H9 (cell line): ENCODE results near the gene RNASEL. TPM values are rescaled to one million over a fixed set of nuclear protein-coding genes. Genes with fewer than 3 reads are reported as not detected.

Source experiments
- DNase-seq: peaks from one replicate; pipeline ENCODE4 v3.0.0-alpha.2; 2017
- H2AFZ ChIP-seq: one replicate; pipeline ENCODE4 v1.6.1; 2013; ENCODE audit warnings: mild to moderate bottlenecking, low read length, control low read depth, moderate library complexity
- H2AK5ac ChIP-seq: 2 replicates; pipeline ENCODE4 v1.6.1; 2013; ENCODE audit warnings: low read length, control low read depth, mixed read lengths; ENCODE audit not compliant: insufficient read length
- H2BK120ac ChIP-seq: one replicate; pipeline ENCODE4 v1.6.1; 2013; ENCODE audit warnings: low read depth, mild to moderate bottlenecking, low read length, control low read depth, inconsistent platforms; ENCODE audit not compliant: poor library complexity, severe bottlenecking
- H2BK12ac ChIP-seq: 2 replicates; pipeline ENCODE4 v1.6.1; 2013; ENCODE audit warnings: low read length, control low read depth, mixed read lengths, low read depth; ENCODE audit not compliant: insufficient read length
- H2BK15ac ChIP-seq: 2 replicates; pipeline ENCODE4 v1.6.1; 2013; ENCODE audit warnings: low read depth, low read length, control low read depth
- H2BK20ac ChIP-seq: one replicate; pipeline ENCODE4 v1.6.1; 2013; ENCODE audit warnings: low read depth, mild to moderate bottlenecking, low read length, control low read depth, inconsistent platforms; ENCODE audit not compliant: poor library complexity, severe bottlenecking
- H2BK5ac ChIP-seq: 2 replicates; pipeline ENCODE4 v1.6.1; 2013; ENCODE audit warnings: low read length, control low read depth, mixed read lengths; ENCODE audit not compliant: insufficient read length
- H3K14ac ChIP-seq: 2 replicates; pipeline ENCODE4 v1.6.1; 2013; ENCODE audit warnings: low read length, control low read depth; ENCODE audit not compliant: insufficient read depth
- H3K18ac ChIP-seq: 2 replicates; pipeline ENCODE4 v1.6.1; 2013; ENCODE audit warnings: low read depth, mild to moderate bottlenecking, mixed read lengths, low read length, control low read depth; ENCODE audit not compliant: insufficient read length
- H3K23ac ChIP-seq: 2 replicates; pipeline ENCODE4 v1.6.1; 2013; ENCODE audit warnings: low read length, control low read depth, mixed read lengths, low read depth; ENCODE audit not compliant: insufficient read length
- H3K23me2 ChIP-seq: 2 replicates; pipeline ENCODE4 v1.6.1; 2013; ENCODE audit warnings: low read depth, mild to moderate bottlenecking, mixed read lengths, low read length, control low read depth; ENCODE audit not compliant: insufficient read length, poor library complexity, severe bottlenecking
- H3K27ac ChIP-seq: 2 replicates; pipeline ENCODE4 v1.5.1; 2013; ENCODE audit warnings: low read length, control low read depth, mixed read lengths, low read depth; ENCODE audit not compliant: insufficient read length
- H3K27me3 ChIP-seq: 2 replicates; pipeline ENCODE4 v1.6.1; 2013; ENCODE audit warnings: low read length, control low read depth, inconsistent platforms; ENCODE audit not compliant: insufficient read depth
- H3K4ac ChIP-seq: 2 replicates; pipeline ENCODE4 v1.6.1; 2013; ENCODE audit warnings: low read depth, mild to moderate bottlenecking, control low read depth, inconsistent platforms, low read length, moderate library complexity
- H3K4me1 ChIP-seq: 2 replicates; pipeline ENCODE4 v1.6.1; 2013; ENCODE audit warnings: low read length, control low read depth, inconsistent platforms; ENCODE audit not compliant: insufficient read depth
- H3K4me2 ChIP-seq: 2 replicates; pipeline ENCODE4 v1.6.1; 2013; ENCODE audit warnings: low read length, control low read depth, mixed read lengths; ENCODE audit not compliant: insufficient read length, insufficient read depth
- H3K56ac ChIP-seq: 2 replicates; pipeline ENCODE4 v1.6.1; 2013; ENCODE audit warnings: low read depth, mild to moderate bottlenecking, mixed read lengths, low read length, control low read depth; ENCODE audit not compliant: insufficient read length
- H3K79me1 ChIP-seq: 2 replicates; pipeline ENCODE4 v1.6.1; 2013; ENCODE audit warnings: low read depth, mild to moderate bottlenecking, moderate library complexity, low read length, control low read depth, inconsistent platforms; ENCODE audit not compliant: insufficient read depth, poor library complexity, severe bottlenecking
- H3K79me2 ChIP-seq: 2 replicates; pipeline ENCODE4 v1.6.1; 2013; ENCODE audit warnings: low read length, control low read depth, inconsistent platforms; ENCODE audit not compliant: insufficient read depth
- H3K9ac ChIP-seq: 2 replicates; pipeline ENCODE4 v1.6.1; 2013; ENCODE audit warnings: low read length, control low read depth, mixed read lengths; ENCODE audit not compliant: insufficient read length; ENCODE audit errors: extremely low read depth
- H3K9me3 ChIP-seq: one replicate; pipeline ENCODE4 v1.6.1; 2013; ENCODE audit warnings: low read depth, low read length, inconsistent platforms; ENCODE audit not compliant: control insufficient read depth
- H3T11ph ChIP-seq: one replicate; pipeline ENCODE4 v1.6.1; 2013; ENCODE audit warnings: mild to moderate bottlenecking, low read length, control low read depth, inconsistent platforms
- H4K20me1 ChIP-seq: one replicate; pipeline ENCODE4 v1.6.1; 2013; ENCODE audit not compliant: control insufficient read depth, insufficient read length, insufficient read depth
- H4K5ac ChIP-seq: 2 replicates; pipeline ENCODE4 v1.6.1; 2013; ENCODE audit warnings: low read depth, mild to moderate bottlenecking, mixed read lengths, low read length, control low read depth; ENCODE audit not compliant: insufficient read length
- H4K8ac ChIP-seq: replicated peaks from 2 replicates; pipeline ENCODE4 v1.6.1; 2013; ENCODE audit warnings: low read length, control low read depth, mixed read lengths, low read depth; ENCODE audit not compliant: insufficient read length
- H4K91ac ChIP-seq: 2 replicates; pipeline ENCODE4 v1.6.1; 2013; ENCODE audit warnings: low read depth, mild to moderate bottlenecking, moderate library complexity, mixed read lengths, low read length, control low read depth; ENCODE audit not compliant: insufficient read length
- H3K27ac Mint-ChIP-seq, 3 experiments: 2 replicates in 2 of 3; 3 replicates in 1 of 3; pipeline ENCODE4 v1.8.0; 2020 to 2021; ENCODE audit warnings: mixed read lengths in 3 of 3, mild to moderate bottlenecking in 1 of 3, moderate library complexity in 1 of 3
- H3K27me3 Mint-ChIP-seq: 2 replicates; pipeline ENCODE4 v1.8.0; 2021; ENCODE audit warnings: low read depth, mild to moderate bottlenecking, moderate library complexity, mixed read lengths
- H3K36me3 Mint-ChIP-seq, 3 experiments: 2 replicates in 2 of 3; 3 replicates in 1 of 3; pipeline ENCODE4 v1.8.0; 2020 to 2021; ENCODE audit warnings: low read depth in 3 of 3, mixed read lengths in 3 of 3; ENCODE audit not compliant: insufficient read depth in 1 of 3
- H3K4me1 Mint-ChIP-seq, 2 experiments: 2 replicates each; pipeline ENCODE4 v1.8.0; 2020; ENCODE audit warnings: mixed read lengths in 2 of 2
- H3K4me3 Mint-ChIP-seq, 2 experiments: 2 replicates in 1 of 2; 3 replicates in 1 of 2; pipeline ENCODE4 v1.8.0; 2020 to 2021; ENCODE audit warnings: mild to moderate bottlenecking in 2 of 2, mixed read lengths in 2 of 2, moderate library complexity in 1 of 2
- H3K9me3 Mint-ChIP-seq, 2 experiments: 2 replicates in 1 of 2; 3 replicates in 1 of 2; pipeline ENCODE4 v1.8.0; 2020; ENCODE audit warnings: mild to moderate bottlenecking in 2 of 2, mixed read lengths in 2 of 2, moderate library complexity in 1 of 2
- WGBS: extraction: QIAGEN DNeasy Blood & Tissue Kit; methylation state at CpG from one replicate; pipeline ENCODE4 v1.1.7; 2013; ENCODE audit warnings: missing lambda C conversion rate, low lambda C conversion rate, mixed read lengths; ENCODE audit not compliant: insufficient read length; ENCODE audit errors: extremely low coverage; 5-methylcytosine and 5-hydroxymethylcytosine counted together
- total RNA-seq: library from RNA; stranded (reverse); gene quantifications from 2 replicates; pipeline ENCODE4 v1.2.1, GENCODE V29; 2021
- TF ChIP-seq, protein P1 (sequence below): fragments of 200-600 bp; sonication (generic); conservative IDR thresholded peaks from 3 replicates; pipeline ENCODE4 v1.8.0; 2021; ENCODE audit warnings: antibody characterized with exemption, mild to moderate bottlenecking

The RNASEL gene
- total RNA-seq, 1 experiment from 2014 or later, result 0.63 TPM

DNA sequence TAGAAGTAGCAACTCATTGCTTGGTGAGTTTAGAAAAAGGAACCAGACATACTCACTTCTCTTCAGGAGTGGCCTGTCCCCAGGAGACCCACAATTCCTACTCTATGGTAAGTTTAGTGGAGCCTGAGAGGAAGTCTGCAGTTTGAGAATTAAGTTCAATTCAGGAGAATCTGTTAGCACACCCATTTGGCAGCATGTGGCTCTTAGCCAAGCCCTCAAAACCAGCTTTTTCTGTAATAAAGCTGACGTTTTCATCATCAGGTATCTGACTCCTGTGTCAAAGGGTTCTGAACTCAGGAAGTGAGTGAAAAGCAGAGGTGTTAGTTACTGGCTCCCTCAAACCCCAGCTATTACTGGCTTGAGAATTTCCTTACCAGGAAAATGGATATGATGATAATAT lies 35.5 kb upstream of the RNASEL start:
- TF ChIP-seq, protein P1, sequence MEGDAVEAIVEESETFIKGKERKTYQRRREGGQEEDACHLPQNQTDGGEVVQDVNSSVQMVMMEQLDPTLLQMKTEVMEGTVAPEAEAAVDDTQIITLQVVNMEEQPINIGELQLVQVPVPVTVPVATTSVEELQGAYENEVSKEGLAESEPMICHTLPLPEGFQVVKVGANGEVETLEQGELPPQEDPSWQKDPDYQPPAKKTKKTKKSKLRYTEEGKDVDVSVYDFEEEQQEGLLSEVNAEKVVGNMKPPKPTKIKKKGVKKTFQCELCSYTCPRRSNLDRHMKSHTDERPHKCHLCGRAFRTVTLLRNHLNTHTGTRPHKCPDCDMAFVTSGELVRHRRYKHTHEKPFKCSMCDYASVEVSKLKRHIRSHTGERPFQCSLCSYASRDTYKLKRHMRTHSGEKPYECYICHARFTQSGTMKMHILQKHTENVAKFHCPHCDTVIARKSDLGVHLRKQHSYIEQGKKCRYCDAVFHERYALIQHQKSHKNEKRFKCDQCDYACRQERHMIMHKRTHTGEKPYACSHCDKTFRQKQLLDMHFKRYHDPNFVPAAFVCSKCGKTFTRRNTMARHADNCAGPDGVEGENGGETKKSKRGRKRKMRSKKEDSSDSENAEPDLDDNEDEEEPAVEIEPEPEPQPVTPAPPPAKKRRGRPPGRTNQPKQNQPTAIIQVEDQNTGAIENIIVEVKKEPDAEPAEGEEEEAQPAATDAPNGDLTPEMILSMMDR, result no peak

More for the DNA sequence above, 35.5 kb upstream of the RNASEL start:
- no peak overlapping the region for H3T11ph ChIP-seq
- H3K27ac ChIP-seq, result no peak overlapping the region
- H3K14ac ChIP-seq, result no peak overlapping the region
- H3K18ac ChIP-seq, result no peak overlapping the region
- no peaks in the 10 kb centered on the region for H3K79me2 ChIP-seq
- H4K8ac ChIP-seq, result no peak overlapping the region
- H3K56ac ChIP-seq, result no peak overlapping the region
- H2AK5ac ChIP-seq, result no peak overlapping the region
- H2BK120ac ChIP-seq, result no peak overlapping the region
- Mint-ChIP-seq H3K36me3 (peaks cover 0 to 9% (median 0%) of the 10 kb centered on the region in 3 experiments; a peak in 2 of 7 replicates), H3K27ac (no peak overlapping the region), H3K27me3 (no peaks in the 10 kb centered on the region; the same call in none of the 2 replicates), H3K4me1 (peaks cover 20% of the 10 kb centered on the region in 2 experiments), H3K4me3 (no peak overlapping the region), H3K9me3 (peaks cover 5 to 9% of the 10 kb centered on the region in 2 experiments; a peak in 4 of 5 replicates)
- H3K4me1 ChIP-seq, result peaks cover 2% of the 10 kb centered on the region
- no peak overlapping the region for H2BK20ac ChIP-seq
- WGBS, result no CpG with 5 or more reads among the region's 1 CpG
- no peaks in the 10 kb centered on the region for H3K9me3 ChIP-seq
- H3K23me2 ChIP-seq, result no peaks in the 10 kb centered on the region
- H4K5ac ChIP-seq, result no peak overlapping the region
- no peaks in the 10 kb centered on the region for H3K79me1 ChIP-seq
- H3K4me2 ChIP-seq, result no peak overlapping the region
- no peak overlapping the region for H2BK5ac ChIP-seq
- no peak overlapping the region for H3K4ac ChIP-seq
- no peak overlapping the region for H2BK15ac ChIP-seq
- H3K27me3 ChIP-seq, result no peaks in the 10 kb centered on the region
- H2BK12ac ChIP-seq, result no peak overlapping the region
- no peak overlapping the region for H3K9ac ChIP-seq
- H4K20me1 ChIP-seq, result no peaks in the 10 kb centered on the region
- H2AFZ ChIP-seq, result no peak overlapping the region
- no peak for DNase-seq
- H4K91ac ChIP-seq, result no peak overlapping the region
- H3K23ac ChIP-seq, result no peak overlapping the region
